Activated T-cell treated with anti-CD3 and anti-CD28 coated beads, Interleukin-2, amount 50 U/mL, for 48 hours (primary cell): ENCODE results near the gene ANKLE2.

Experiments
- DNase-seq, 2 experiments: peaks; one replicate each; pipeline ENCODE4 v3.0.0-alpha.2; 2020

Gene ANKLE2

GRCh38 chr12:132685400-132685799, 76.2 kb downstream of the ANKLE2 start:
- DNase-seq: no peak

GRCh38 chr12:132677492-132677891, 84.1 kb downstream of the ANKLE2 start:
- DNase-seq: no peak

GRCh38 chr12:132675757-132676432, 85.7 kb downstream of the ANKLE2 start:
- no peak for DNase-seq
